Mesodermal cell (in vitro differentiated cells): ENCODE data around the gene GMPR.
"Not testable (repeated sequence)": the region's sequence is repeated elsewhere in the genome, so short reads cannot be mapped to it uniquely, and the experiment has no call there.

Experiments
- H3K27ac ChIP-seq: 2 replicates; pipeline ENCODE4 v1.7.0; 2013; ENCODE audit warnings: mild to moderate bottlenecking, low read depth, low read length, moderate library complexity; ENCODE audit not compliant: severe bottlenecking
- H3K36me3 ChIP-seq: 2 replicates; pipeline ENCODE4 v1.7.1; 2013; ENCODE audit warnings: mild to moderate bottlenecking, low read length, moderate library complexity; ENCODE audit not compliant: control insufficient read depth, insufficient read depth
- H3K4me1 ChIP-seq: one replicate; pipeline ENCODE4 v1.7.1; 2013; ENCODE audit warnings: mild to moderate bottlenecking, low read length; ENCODE audit not compliant: insufficient read depth, control insufficient read depth, poor library complexity, severe bottlenecking
- H3K4me3 ChIP-seq: 2 replicates; pipeline ENCODE4 v1.7.0; 2013; ENCODE audit warnings: low read length, control low read depth, mild to moderate bottlenecking; ENCODE audit not compliant: insufficient read depth, poor library complexity, severe bottlenecking; ENCODE audit errors: extremely low read depth
- H3K9me3 ChIP-seq: 2 replicates; pipeline ENCODE4 v1.7.1; 2013; ENCODE audit warnings: mild to moderate bottlenecking, low read length, moderate library complexity; ENCODE audit not compliant: control insufficient read depth
- WGBS, 2 experiments: methylation state at CpG; one replicate each; pipeline ENCODE4 v1.1.5; 2013; ENCODE audit warnings: missing lambda C conversion rate in 2 of 2; ENCODE audit not compliant: insufficient coverage in 2 of 2; 5-methylcytosine and 5-hydroxymethylcytosine counted together

The GMPR gene

DNA sequence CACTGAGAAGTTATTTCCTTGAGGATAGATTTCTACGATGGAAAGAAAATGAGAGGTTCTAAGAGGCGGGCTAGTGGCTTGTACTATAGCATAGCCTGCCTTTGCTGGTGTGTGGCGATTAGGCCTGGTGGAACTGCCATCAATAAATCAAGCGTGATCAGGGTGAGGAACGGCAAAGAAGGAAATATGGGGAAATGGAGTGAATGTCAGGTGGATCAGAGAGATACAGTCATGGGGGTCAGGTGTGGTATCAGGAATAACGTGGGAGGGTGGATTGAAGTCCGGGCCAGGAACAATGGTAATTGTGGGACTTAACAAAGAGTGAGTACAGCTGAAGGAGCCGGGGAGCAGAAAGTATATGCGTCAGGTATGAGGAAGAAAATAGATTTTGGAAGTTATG, 22.2 kb downstream of the GMPR start:
- peaks cover 11% of the 10 kb centered on the region for H3K4me1 ChIP-seq
- H3K9me3 ChIP-seq, H3K4me3 ChIP-seq, H3K36me3 ChIP-seq, H3K27ac ChIP-seq: not testable (repeated sequence)
- 89 to 94% methylated on average over 2 to 5 of the region's 9 CpGs for WGBS, 2 experiments

DNA sequence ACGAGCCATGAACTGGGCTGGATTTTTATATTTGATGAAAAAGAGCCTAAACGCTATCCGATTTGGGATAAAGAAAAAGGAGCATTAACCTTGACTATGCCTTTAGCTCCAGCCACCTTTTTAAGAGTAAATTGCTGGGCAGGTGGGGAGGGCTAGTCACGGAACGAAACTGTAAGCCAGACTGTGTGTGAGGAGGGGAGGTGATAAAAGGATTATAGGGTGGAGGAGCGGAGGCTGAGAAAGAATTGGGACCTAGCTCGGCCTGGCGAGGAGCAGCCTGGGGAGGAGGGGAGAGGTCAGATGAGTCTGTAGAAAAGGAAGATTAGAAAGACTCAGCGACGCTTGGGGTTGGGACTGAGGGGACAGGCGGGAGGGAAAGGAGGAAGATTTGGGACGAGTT, 24.4 kb downstream of the GMPR start:
- not testable (repeated sequence) for H3K9me3 ChIP-seq, H3K27ac ChIP-seq, H3K36me3 ChIP-seq, H3K4me3 ChIP-seq
- peaks cover 11% of the 10 kb centered on the region for H3K4me1 ChIP-seq
- WGBS, 2 experiments = 54 to 66% methylated on average over 7 to 9 of the region's 12 CpGs

DNA sequence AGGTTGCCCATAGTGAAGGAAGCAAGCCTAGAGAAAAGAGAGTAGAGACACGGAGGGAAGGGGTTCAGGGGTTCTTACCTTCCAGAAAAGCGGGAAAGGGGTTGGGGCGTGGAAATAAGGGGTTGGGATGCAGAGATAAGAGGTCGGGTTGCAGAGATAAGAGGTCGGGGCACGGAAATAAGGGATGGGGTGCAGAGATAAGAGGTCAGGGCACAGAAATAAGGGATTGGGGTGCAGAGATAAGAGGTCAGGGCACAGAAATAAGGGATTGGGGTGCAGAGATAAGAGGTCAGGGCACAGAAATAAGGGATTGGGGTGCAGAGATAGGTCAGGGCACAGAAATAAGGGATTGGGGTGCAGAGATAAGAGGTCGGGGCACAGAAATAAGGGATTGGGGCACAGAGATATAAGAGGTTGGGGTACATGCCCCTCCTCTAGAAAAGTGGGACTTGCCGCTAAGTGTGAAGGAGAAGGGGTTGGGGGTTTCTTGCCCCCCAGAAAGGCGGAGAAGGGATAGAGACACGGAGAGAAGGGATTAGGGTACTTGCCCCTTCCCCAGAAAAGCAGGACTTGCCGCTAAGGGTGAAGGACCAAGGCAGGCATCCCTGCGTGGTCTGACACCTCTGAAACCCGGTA, 25.2 kb downstream of the GMPR start:
- not testable (repeated sequence) for H3K36me3 ChIP-seq, H3K4me3 ChIP-seq, H3K9me3 ChIP-seq, H3K4me1 ChIP-seq, H3K27ac ChIP-seq
- WGBS, 2 experiments = 91 to 95% methylated on average over 12 to 13 of the region's 13 CpGs

DNA sequence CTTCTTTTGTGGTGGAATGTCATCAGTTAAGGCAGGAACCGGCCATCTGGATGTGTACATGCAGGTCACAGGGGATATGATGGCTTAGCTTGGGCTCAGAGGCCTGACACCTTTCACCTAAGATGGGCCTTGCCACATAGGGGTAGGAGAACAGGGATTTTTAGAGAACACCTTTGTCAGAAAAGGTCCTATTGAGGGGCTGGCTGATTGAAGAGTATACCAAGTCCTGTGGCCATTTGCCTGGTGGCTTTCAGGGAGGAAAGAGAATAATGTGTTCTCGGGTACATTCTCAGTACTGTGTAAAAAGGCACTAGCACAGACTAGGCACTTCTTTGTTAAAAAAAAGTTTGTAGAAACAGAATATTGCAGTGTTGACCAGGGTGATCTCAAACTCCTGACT, 26.4 kb downstream of the GMPR start:
- Histone ChIP-seq H3K4me3 (no peak overlapping the region), H3K27ac (no peak overlapping the region), H3K9me3 (no peaks in the 10 kb centered on the region), H3K4me1 (peaks cover 3% of the 10 kb centered on the region), H3K36me3 (peaks cover 5% of the 10 kb centered on the region)
- 80 to 100% methylated on average over 1 of the region's 2 CpGs for WGBS, 2 experiments

DNA sequence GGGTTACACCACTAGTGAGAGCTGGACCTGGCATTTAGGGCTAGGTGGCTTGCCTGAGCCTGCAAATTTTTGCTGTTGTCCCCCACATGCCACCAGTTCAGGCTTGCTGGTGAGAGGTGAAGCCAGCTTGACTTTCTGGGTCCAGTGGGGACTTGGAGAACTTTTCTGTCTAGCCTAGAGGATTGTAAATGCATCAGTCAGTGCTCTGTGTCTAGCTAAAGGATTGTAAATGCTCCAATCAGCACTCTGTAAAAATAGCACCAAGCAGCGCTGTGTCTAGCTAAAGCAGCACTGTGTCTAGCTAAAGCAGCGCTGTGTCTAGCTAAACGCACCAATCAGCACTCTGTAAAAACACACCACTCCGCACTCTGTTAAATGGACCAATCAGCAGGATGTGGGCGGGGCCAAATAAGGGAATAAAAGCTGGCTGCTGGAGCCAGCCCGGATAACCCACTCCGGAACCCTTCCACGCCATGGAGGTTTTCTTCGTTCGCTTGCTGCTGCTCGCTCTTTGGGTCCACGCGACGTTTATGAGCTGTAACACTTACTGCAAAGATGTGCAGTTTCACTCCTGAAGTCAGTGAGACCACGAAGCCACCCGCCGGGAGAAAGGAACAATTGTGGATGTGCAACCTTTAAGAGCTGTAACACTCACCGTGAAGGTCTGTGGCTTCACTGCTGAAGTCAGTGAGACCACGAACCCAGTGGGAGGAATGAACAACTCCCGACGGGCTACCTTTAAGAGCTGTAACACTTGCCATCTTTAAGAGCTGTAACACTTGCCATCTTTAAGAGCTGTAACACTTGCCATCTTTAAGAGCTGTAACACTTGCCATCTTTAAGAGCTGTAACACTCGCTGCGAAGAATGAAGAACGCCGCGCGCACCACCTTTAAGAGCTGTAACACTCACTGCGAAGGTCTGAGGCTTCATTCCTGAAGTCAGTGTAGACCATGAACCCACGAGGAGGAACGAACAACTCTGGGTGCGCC, 27.3 kb downstream of the GMPR start:
- Histone ChIP-seq H3K9me3 (no peaks in the 10 kb centered on the region), H3K4me3 (no peak overlapping the region), H3K36me3 (peaks cover 5% of the 10 kb centered on the region), H3K27ac (no peak overlapping the region), H3K4me1 (no peaks in the 10 kb centered on the region)
- WGBS, 2 experiments = 96 to 97% methylated on average over 29 to 31 of the region's 31 CpGs

DNA sequence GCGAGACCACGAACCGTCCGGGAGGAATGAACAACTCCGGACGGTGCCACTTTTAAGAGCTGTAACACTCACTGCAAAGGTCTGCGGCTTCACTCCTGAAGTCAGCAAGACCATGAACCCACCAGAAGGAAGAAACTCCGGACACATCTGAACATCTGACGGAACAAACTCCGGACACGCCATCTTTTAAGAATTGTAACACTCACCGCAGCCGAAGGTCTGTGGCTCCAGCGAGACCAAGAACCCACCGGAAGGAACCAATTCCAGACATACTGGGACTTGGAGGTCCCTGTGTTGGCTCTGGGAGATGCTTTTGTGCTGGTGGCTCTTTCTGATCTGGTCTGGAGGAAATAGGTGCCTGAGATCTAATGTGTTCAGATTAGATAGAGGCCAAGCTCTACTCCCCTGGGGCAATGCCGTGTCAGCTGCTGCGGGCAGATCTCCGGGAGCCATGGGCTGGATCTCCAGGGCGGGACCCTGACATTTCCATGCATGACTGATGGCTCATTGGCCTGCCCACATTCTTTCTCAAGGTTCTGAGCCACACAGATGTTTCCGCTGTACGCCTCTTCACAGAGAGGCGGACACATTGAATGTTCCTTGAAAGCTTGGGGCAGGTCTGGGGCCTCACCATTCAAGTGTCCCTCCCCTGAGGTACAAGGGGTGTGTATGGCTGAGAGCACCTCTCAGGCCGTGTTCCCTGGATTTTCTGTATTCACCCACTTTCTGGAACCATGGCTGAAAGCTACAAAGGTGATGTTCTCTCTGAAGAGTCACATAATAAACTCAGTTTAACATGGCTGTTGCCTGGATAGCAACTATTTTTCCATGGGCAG, 29.3 kb downstream of the GMPR start:
- Histone ChIP-seq H3K4me3 (no peak overlapping the region), H3K36me3 (peaks cover 5% of the 10 kb centered on the region), H3K27ac (no peak overlapping the region), H3K4me1 (no peaks in the 10 kb centered on the region), H3K9me3 (no peaks in the 10 kb centered on the region)
- 92 to 98% methylated on average over 21 to 23 of the region's 23 CpGs for WGBS, 2 experiments

DNA sequence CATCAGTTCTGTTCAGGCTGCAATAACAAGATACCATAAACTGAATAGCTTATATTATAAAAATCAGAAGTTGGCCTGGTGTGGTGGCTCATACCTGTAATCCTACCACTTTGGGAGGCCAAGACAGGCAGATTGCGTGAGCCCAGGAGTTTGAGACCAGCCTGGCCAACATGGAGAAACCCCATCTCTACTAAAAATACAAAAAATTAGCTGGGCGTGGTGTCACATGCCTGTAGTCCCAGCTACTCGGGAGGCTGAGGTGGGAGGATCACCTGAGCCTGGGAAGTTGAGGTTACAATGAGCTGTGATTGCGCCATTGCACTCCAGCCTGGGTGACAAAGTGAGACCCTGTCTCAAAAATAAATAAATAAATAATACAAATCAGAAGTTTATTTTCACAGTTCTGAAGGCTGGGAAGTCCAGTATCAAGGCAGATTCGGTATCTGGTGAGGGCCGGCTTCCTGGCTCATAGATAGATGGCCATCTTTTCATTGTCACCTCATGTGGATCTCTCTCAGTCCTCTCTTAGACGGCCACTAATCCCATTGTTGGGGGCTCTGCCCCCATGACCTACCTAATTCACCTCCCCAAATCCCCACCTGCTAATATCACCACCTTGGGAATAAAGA, 31.2 kb downstream of the GMPR start:
- WGBS, 2 experiments = 86 to 94% methylated on average over 4 to 5 of the region's 7 CpGs
- not testable (repeated sequence) for H3K9me3 ChIP-seq, H3K27ac ChIP-seq, H3K36me3 ChIP-seq, H3K4me3 ChIP-seq
- peaks cover 15% of the 10 kb centered on the region for H3K4me1 ChIP-seq

DNA sequence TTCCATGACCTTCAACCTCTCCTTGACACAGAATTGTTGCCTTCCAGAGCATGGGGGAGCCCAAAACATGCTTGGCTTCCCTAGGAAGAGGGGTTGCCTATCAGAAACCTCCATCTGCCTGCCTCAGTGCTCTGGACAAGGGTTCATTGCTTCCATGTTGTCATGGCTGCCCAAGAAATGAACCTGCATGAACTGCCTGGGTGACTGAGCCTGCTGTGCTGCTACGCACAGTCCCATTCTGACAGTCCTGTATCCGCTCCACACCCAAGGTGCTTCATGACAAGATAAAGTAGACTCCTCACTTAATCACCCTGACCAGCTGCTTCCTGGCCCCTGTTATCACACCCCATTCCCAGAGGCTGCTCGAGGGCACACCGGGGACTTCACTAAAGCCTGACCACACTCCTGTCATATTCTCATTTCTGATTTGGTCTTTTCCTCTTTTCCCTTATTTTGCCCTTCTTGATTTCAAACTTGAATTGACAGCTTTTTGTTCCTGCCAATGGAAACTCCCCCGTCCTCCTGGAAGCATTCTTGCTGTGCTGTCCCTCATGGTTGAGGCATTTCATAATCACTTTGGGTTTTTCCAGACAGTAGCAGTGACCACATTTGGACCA, 31.9 kb downstream of the GMPR start:
- Histone ChIP-seq H3K4me3 (no peak overlapping the region), H3K9me3 (no peaks in the 10 kb centered on the region), H3K27ac (no peak overlapping the region), H3K36me3 (peaks cover 5% of the 10 kb centered on the region), H3K4me1 (peaks cover 16% of the 10 kb centered on the region)
- WGBS, 2 experiments = 88 to 94% methylated on average over 4 of the region's 5 CpGs

DNA sequence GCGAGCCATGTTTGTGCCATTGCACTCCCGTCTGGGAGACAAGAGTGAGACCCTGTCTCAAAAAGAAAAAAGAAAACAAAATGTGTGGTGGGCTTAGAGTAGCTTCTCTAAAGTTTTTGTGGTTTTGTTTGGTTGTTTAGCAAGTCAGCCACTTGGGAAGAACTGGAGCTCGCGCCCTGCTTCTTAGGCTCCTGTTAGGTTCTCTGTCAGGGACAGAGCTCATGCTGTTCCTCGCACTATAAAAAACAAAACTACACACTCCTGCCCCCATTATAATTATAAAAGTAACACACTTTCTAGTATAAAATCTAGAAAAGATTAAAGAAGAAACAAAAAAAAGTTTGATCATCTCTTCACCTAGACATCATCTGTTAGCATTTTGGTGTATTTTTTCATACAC, 33.0 kb downstream of the GMPR start:
- H3K27ac ChIP-seq = no peak overlapping the region
- H3K36me3 ChIP-seq = no peaks in the 10 kb centered on the region
- 91 to 100% methylated on average over 1 of the region's 5 CpGs for WGBS, 2 experiments
- H3K9me3 ChIP-seq = no peaks in the 10 kb centered on the region
- H3K4me3 ChIP-seq = no peak overlapping the region
- peaks cover 23% of the 10 kb centered on the region for H3K4me1 ChIP-seq

DNA sequence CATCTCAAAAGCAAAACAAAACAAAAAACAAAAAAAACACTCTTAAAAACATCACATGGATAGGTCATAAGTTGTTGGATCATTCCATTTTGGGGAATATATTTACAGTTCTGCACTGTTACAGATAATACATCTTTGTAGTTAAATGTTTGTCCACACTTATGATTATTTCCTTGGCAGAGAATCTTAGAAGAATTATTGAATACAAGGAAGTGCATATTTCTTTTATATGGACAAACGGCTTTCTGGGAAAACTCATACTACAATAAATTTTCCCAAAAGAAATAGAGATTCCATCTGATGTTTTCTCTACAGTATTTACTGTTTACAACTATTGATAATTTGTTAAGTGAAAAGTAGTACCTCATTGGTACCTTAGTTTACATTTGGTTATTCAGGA, 33.8 kb downstream of the GMPR start:
- no CpG with 5 or more reads among the region's 1 CpG for WGBS, 2 experiments
- Histone ChIP-seq H3K9me3 (no peaks in the 10 kb centered on the region), H3K27ac (no peak overlapping the region), H3K36me3 (no peaks in the 10 kb centered on the region), H3K4me1 (peaks cover 30% of the 10 kb centered on the region), H3K4me3 (no peak overlapping the region)
